Measurements from ENCODE around the gene SLC25A3. TPM values are rescaled to one million over a fixed set of nuclear protein-coding genes. Genes with fewer than 3 reads are reported as not detected.

The SLC25A3 gene
- total and polyA plus RNA-seq, 2 of the 13 experiments (the other 11 are each of a cell fraction or from before 2014, with no cell fraction given) = 292 to 829 TPM

GRCh38 chr12:98594050-98594835 lies 757 bp downstream of the SLC25A3 start (continued):
- TF ChIP-seq, protein P1, sequence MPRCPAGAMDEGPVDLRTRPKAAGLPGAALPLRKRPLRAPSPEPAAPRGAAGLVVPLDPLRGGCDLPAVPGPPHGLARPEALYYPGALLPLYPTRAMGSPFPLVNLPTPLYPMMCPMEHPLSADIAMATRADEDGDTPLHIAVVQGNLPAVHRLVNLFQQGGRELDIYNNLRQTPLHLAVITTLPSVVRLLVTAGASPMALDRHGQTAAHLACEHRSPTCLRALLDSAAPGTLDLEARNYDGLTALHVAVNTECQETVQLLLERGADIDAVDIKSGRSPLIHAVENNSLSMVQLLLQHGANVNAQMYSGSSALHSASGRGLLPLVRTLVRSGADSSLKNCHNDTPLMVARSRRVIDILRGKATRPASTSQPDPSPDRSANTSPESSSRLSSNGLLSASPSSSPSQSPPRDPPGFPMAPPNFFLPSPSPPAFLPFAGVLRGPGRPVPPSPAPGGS (CRISPR knock-in tag; IDR thresholded peaks at IDR 0.05) = 0 out of 2 replicates have a peak, but pooled peaks have one; percentile 2
- TF ChIP-seq ZNF558 (CRISPR knock-in tag; IDR thresholded peaks at IDR 0.05; ENCODE audit: borderline replicate concordance) (no peak), ZNF780A (CRISPR knock-in tag; IDR thresholded peaks at IDR 0.05) (0 out of 2 replicates have a peak, but pooled peaks have one; percentile 14), ZFP37 (CRISPR knock-in tag; IDR thresholded peaks at IDR 0.05; ENCODE audit: borderline replicate concordance) (no peak), ZNF350 (CRISPR knock-in tag; IDR thresholded peaks at IDR 0.05; ENCODE audit: borderline replicate concordance, low read depth) (peak; percentile 24; the same call in 1 of the 2 replicates), PLSCR1 (CRISPR knock-in tag; IDR thresholded peaks at IDR 0.05; ENCODE audit: borderline replicate concordance) (no peak), ZNF775 (CRISPR knock-in tag; IDR thresholded peaks at IDR 0.05; ENCODE audit: borderline replicate concordance) (no peak), MTA3 (CRISPR knock-in tag; IDR thresholded peaks at IDR 0.05) (no peak), DPF2 (CRISPR knock-in tag; IDR thresholded peaks at IDR 0.05; ENCODE audit: borderline replicate concordance, low read depth) (no peak), ZNF337 (CRISPR knock-in tag; IDR thresholded peaks at IDR 0.05; ENCODE audit: borderline replicate concordance, low read depth) (no peak), ZNF343 (CRISPR knock-in tag; IDR thresholded peaks at IDR 0.05) (no peak), ZNF879 (CRISPR knock-in tag; IDR thresholded peaks at IDR 0.05) (no peak), ESRRA (CRISPR knock-in tag; IDR thresholded peaks at IDR 0.05; ENCODE audit: low read depth) (0 out of 2 replicates have a peak, but pooled peaks have one; percentile 5), FOXC1 (CRISPR knock-in tag; IDR thresholded peaks at IDR 0.05; ENCODE audit: borderline replicate concordance) (0 out of 2 replicates have a peak, but pooled peaks have one; percentile 4), ZNF674 (CRISPR knock-in tag; IDR thresholded peaks at IDR 0.05; ENCODE audit: low read depth) (peak; percentile 40; the same call in 1 of the 2 replicates), SUZ12 (IDR thresholded peaks at IDR 0.05; ENCODE audit: low read depth, low read length) (no peak), HIC2 (CRISPR knock-in tag; IDR thresholded peaks at IDR 0.05; ENCODE audit: low read depth) (no peak), RBFOX2 (IDR thresholded peaks at IDR 0.05; ENCODE audit: low read depth, low read length) (peak; percentile 38), AGO1 (IDR thresholded peaks at IDR 0.05; ENCODE audit: low read depth, low read length, poor library complexity, severe bottlenecking) (no peak), STAG1 (CRISPR knock-in tag; IDR thresholded peaks at IDR 0.05) (no peak)
- TF ChIP-seq, protein P2, sequence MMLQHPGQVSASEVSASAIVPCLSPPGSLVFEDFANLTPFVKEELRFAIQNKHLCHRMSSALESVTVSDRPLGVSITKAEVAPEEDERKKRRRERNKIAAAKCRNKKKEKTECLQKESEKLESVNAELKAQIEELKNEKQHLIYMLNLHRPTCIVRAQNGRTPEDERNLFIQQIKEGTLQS (CRISPR knock-in tag; IDR thresholded peaks at IDR 0.05) = no peak

Data from HepG2 (cell line).